H1 (cell line): ENCODE data around the gene SLC22A15. TPM values are rescaled to one million over a fixed set of nuclear protein-coding genes. Genes with fewer than 3 reads are reported as not detected.

Experiments used
- FOSL1 ChIP-seq: IDR thresholded peaks from 2 replicates; pipeline ENCODE4 v1.6.1; 2011; ENCODE audit warnings: mild to moderate bottlenecking, low read depth, low read length, moderate library complexity; ENCODE audit not compliant: insufficient read depth
- KDM5A ChIP-seq: fragments of 200-600 bp; IDR thresholded peaks from 2 replicates; pipeline ENCODE4 v1.7.1; 2012; ENCODE audit warnings: mild to moderate bottlenecking, low read length, inconsistent platforms, mixed read lengths
- SAP30 ChIP-seq: fragments of 300-600 bp; sonication (generic); IDR thresholded peaks from 2 replicates; pipeline ENCODE4 v1.7.1; 2012; ENCODE audit warnings: low read length, moderate library complexity, mild to moderate bottlenecking, inconsistent platforms; ENCODE audit not compliant: insufficient read depth, insufficient replicate concordance
- polyA plus RNA-seq, 7 experiments: library from polyadenylated mRNA; depleted of rRNA in 3 of 7; stranded (reverse) in 5 of 7; unstranded in 2 of 7; fragments of >200 nt in 5 of 7; fragments of 200-250 nt in 2 of 7; gene quantifications; 1 replicate in 5 of 7; 2 replicates in 1 of 7; 4 replicates in 1 of 7; pipeline versions ENCODE4 v1.2.1 to v1.2.3, GENCODE V29; 2011 to 2013; ENCODE audit warnings: missing spikeins in 2 of 7, mixed read lengths in 2 of 7
- total RNA-seq: library from RNA; stranded (reverse); fragmentation: NEBNext Ultra II Directional; extraction: Animal tissue kit (Norgen Biotek cat#: 25700); gene quantifications from 2 replicates; pipeline ENCODE4 v1.2.1, GENCODE V29; 2021

SLC22A15 gene
- total and polyA plus RNA-seq, 2 of the 8 experiments (the other 6 are each of a cell fraction or from before 2014, with no cell fraction given), result 3.2 to 3.3 TPM

DNA sequence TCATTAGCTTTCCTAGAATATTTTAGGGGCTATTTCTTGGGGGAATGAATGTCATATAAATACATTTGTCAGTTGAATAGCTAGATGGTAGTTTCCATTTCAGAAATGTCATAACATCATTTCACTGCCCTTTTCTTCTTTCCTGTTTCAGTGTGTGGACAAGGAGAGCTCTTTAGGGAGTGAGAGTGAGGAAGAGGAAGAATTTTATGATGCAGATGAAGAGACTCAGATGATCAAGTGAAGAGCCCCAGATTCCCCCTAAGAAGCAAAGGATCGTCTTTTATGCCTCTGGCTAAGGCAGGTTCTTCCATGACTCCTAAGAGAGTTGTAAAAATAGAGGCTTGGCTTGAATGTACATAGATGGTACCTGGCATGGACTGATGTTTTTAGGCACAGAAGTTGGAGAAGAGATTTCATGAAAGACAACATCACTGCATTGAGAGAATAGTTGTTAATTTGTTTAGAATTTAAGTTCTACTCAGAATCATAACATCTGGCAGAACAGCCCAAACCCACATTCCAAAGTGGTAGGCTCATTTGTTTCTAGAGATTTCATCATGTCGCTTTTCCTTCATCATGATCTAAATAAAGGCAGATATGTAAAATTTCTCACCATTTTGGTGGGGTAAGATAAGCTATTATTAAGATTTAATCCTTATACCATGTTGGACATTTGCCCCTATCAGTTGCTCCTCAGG, 90.7 kb downstream of the SLC22A15 start (continued):
- TF ChIP-seq FOSL1, result no peak
- TF ChIP-seq KDM5A, result no peak
- no peak for TF ChIP-seq SAP30
